Gastroesophageal sphincter (tissue), 3 donors: ENCODE measurements around the gene FBXL13.

Source experiments
- CTCF ChIP-seq, 4 experiments: fragments of 200-600 bp in 2 of 4; fragments of 450-650 bp in 2 of 4; sonication (generic) in 1 of 4; IDR thresholded peaks; one replicate each; pipeline ENCODE4 v1.5.1; 2017 to 2019; ENCODE audit warnings: antibody characterized with exemption in 4 of 4, mild to moderate bottlenecking in 2 of 4, moderate library complexity in 2 of 4
- POLR2A ChIP-seq, 2 donors: fragments of 450-650 bp; IDR thresholded peaks; one replicate each; pipeline ENCODE4 v1.6.1; 2017; ENCODE audit warnings: antibody characterized with exemption in 2 of 2, mild to moderate bottlenecking in 2 of 2, moderate library complexity in 1 of 2

- TF ChIP-seq CTCF (IDR thresholded peaks at IDR 0.05) (no peak), POLR2A (IDR thresholded peaks at IDR 0.05) (no peak)
These were observed 214.2 kb downstream of the FBXL13 start for GRCh38 chr7:102860351-102860811.
